ENCODE results near the gene AVPR2.

The AVPR2 gene

DNA sequence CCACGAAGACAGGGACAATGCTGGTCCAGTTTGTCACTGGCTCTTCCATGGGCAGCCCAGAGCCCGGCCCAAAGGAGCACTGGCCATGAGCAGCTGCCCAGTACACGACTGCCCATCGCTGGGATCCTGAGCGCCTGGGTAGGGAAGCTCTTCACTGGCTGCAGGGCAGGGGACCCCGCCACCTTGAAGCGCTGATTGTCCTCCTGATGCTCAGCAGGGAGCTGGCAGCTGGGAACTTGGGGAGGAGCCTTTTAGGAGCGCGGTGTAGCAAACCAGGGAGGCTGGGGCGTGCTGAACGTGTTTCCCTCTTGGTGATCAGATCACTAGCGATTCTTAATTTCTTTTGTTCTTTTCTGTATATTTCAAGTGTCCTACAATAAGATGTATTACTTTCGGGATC, 20.3 kb upstream of the AVPR2 start:
- TF ChIP-seq Cebpa-rat (IDR thresholded peaks at IDR 0.05) = no peak
- peaks cover 76 to 99% (median 95%) of the 10 kb centered on the region in 11 experiments for H3K27me3 ChIP-seq
- peaks cover 63 to 85% (median 74%) of the 10 kb centered on the region in 10 experiments for H3K4me1 ChIP-seq
- no peak overlapping the region for H3K27ac ChIP-seq
- H3K4me2 ChIP-seq = peak overlapping the region in 9 of 11 experiments; percentile 54 to 82 (median 74); a peak in 12 of 22 replicates
- peaks cover 0 to 30% (median 7%) of the 10 kb centered on the region in 11 experiments; a peak in 9 of 22 replicates for H3K9me3 ChIP-seq (replicated peaks in 1 of 11)
- no peak overlapping the region for H3K9ac ChIP-seq
- H4K20me1 ChIP-seq = peaks cover 0 to 75% (median 37%) of the 10 kb centered on the region in 11 experiments; a peak in 18 of 22 replicates
- H3K4me3 ChIP-seq = no peak overlapping the region; a peak in 1 of 20 replicates
- no peaks in the 10 kb centered on the region for H3K36me3 ChIP-seq

DNA sequence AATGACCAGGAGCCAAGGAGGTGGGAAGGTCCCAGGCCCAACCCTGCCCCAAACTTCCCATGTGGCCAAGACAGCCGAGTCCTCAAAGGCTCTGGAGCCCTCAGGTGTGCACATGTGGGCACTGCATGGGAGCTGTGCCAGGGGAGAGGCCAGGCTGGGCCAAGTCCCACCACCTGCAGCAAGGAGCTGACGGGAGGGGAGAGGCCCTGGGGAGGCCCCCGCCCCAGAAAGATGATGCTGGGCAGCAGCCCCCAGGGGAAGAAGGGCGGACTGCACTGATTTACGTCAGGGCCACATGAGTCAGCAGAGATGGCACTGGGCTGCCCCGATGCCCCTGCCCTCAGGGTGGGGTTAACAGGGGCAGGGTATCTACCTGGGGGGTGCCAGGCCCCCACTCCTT, 19.9 kb upstream of the AVPR2 start:
- H3K4me1 ChIP-seq = peaks cover 59 to 81% (median 70%) of the 10 kb centered on the region in 10 experiments
- peaks cover 72 to 99% (median 93%) of the 10 kb centered on the region in 11 experiments for H3K27me3 ChIP-seq
- peak overlapping the region; percentile 64 to 86 (median 82) for H3K4me2 ChIP-seq
- H3K36me3 ChIP-seq = no peaks in the 10 kb centered on the region
- no peak for TF ChIP-seq Cebpa-rat (IDR thresholded peaks at IDR 0.05)
- peaks cover 0 to 71% (median 37%) of the 10 kb centered on the region in 11 experiments; a peak in 18 of 22 replicates for H4K20me1 ChIP-seq
- peak overlapping the region in 3 of 11 experiments; percentile 39 to 53 (median 47); a peak in 2 of 22 replicates for H3K9ac ChIP-seq
- peak overlapping the region in 6 of 10 experiments; percentile 47 to 60 (median 58); a peak in 9 of 20 replicates for H3K4me3 ChIP-seq
- H3K27ac ChIP-seq = no peak overlapping the region
- H3K9me3 ChIP-seq (replicated peaks in 1 of 11) = peaks cover 0 to 34% (median 10%) of the 10 kb centered on the region in 11 experiments; a peak in 9 of 22 replicates

DNA sequence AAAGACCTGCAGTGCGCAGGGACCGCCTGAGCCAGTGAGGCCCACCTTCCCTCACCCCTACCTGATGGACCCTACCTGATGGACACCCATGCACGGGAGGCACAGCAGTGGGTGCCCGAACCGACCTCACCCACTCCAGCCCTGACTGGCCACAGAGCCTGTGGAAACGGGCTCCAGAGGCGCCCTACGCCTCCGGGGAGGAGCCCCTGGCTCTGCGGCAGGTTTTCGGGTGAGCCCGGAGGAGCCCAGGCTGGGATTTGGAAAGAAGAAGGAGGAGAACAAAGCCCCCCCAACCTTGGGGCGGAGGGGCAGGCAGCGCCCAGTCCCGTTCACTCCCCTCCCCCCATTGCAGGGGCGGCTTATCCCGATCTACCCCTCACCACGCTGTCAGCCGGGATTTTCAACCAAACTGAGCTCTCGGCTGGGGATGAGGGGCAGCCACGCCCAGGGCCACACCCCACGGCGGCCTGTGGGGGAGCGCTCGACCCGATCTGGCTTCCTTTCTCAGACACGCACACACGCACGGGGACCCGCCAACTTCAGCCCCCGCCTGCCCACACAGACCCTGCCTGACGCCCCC, 19.2 kb upstream of the AVPR2 start:
- H3K27ac ChIP-seq = no peak overlapping the region
- TF ChIP-seq Cebpa-rat (IDR thresholded peaks at IDR 0.05) = no peak
- H3K9ac ChIP-seq = peak overlapping the region in 6 of 11 experiments; percentile 30 to 57 (median 47); a peak in 10 of 22 replicates

DNA sequence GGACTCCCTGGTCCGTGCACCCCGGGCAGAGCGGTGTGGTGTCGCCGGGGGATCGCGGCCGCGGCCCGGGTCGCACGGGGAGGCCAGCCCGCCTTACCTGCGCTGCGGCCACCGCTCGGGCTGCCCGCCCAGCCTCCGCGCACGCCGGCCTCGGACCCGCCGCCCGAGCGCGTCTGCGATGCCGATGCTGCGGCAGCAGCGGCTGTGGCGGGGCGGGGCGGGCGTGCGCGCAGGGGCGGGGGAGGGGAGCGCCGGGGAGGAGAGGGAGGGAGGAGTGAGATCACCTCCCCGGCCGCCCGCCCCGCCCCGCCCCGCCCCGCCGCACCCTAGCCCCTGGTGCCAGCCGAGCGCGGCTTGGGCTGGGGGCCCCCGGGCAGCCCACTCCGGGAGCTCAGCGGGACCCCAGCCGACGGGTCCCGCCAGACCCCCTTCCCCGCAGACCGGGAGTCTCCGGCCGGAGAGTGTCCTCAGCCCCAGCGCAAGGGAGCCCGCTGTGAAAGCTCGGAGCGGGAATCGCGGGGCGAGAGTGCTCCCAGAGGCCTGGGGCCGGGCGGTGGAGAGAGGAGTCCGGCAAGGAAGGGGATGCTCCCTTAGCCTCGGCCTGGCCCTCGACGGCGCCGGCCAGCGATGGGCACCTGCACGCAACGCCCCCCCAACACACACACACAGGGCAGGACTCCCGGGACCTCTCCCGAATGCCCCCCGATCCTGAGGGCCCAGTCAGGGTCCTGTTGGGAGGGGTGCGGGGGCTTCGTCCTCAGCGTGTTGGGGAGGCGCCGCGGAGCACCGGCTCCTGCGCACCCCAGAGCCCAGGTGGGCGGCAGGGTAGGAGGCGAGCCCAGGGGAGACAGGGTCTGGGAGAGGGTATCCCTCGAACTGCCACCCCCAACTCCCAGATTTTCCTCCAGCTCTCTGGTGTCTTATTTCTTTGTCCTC, 18.2 kb upstream of the AVPR2 start, which contains the start of gene L1CAM:
Gene L1CAM, minus strand, starts transcription at position 206 of the 936 bp plus-strand sequence. CDS start 10,337 bp downstream, outside the sequence.
- peaks cover 0 to 54% (median 28%) of the 10 kb centered on the region in 11 experiments; a peak in 17 of 22 replicates for H4K20me1 ChIP-seq
- H3K9me3 ChIP-seq (replicated peaks in 1 of 11) = peaks cover 0 to 47% (median 22%) of the 10 kb centered on the region in 11 experiments; a peak in 9 of 22 replicates
- H3K9ac ChIP-seq = peak within 1 kb of the TSS in 6 of 11 experiments; percentile 30 to 57 (median 47); a peak in 10 of 22 replicates
- peak within 1 kb of the TSS; percentile 64 to 86 (median 82) for H3K4me2 ChIP-seq
- peak within 1 kb of the TSS; percentile 47 to 67 (median 58) for H3K4me3 ChIP-seq
- peaks cover 65 to 99% (median 93%) of the 10 kb centered on the region in 11 experiments for H3K27me3 ChIP-seq
- TF ChIP-seq Cebpa-rat (IDR thresholded peaks at IDR 0.05) = no peak
- peaks cover 42 to 64% (median 53%) of the 10 kb centered on the region in 10 experiments for H3K4me1 ChIP-seq
- H3K36me3 ChIP-seq = no peaks in the 10 kb centered on the region
- no peak within 1 kb of the TSS for H3K27ac ChIP-seq

More for the DNA sequence above, 19.2 kb upstream of the AVPR2 start:
- H3K9me3 ChIP-seq (replicated peaks in 1 of 11) = peaks cover 0 to 41% (median 17%) of the 10 kb centered on the region in 11 experiments; a peak in 9 of 22 replicates
- peak overlapping the region; percentile 64 to 86 (median 82) for H3K4me2 ChIP-seq
- peak overlapping the region; percentile 47 to 67 (median 58) for H3K4me3 ChIP-seq
- peaks cover 51 to 74% (median 63%) of the 10 kb centered on the region in 10 experiments for H3K4me1 ChIP-seq
- peaks cover 66 to 99% (median 93%) of the 10 kb centered on the region in 11 experiments for H3K27me3 ChIP-seq
- H3K36me3 ChIP-seq = no peaks in the 10 kb centered on the region
- peaks cover 0 to 64% (median 37%) of the 10 kb centered on the region in 11 experiments; a peak in 18 of 22 replicates for H4K20me1 ChIP-seq

DNA sequence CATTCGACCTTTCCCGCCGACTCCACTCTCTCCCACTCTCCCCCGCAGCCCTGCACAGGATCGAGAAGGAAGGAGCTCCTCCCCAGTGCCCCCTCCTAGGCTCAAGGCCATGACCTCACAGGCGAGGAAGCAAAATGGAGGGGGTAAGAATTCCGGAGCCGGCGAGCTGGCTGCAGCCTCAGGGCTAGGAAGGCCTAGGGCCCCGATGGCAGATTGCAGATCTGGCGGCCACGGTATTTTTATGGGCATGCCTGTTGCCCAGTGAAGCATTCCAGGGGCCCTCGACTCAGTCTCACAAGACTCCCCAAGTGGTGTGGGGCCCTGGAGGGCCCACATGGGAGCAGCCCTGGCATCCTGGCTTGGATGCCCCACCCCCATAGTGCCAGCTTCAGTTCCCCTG, 17.6 kb upstream of the AVPR2 start:
- Histone ChIP-seq H3K4me1 (peaks cover 35 to 57% (median 47%) of the 10 kb centered on the region in 10 experiments), H3K4me3 (no peak overlapping the region)
- no peak for TF ChIP-seq Cebpa-rat (IDR thresholded peaks at IDR 0.05)

DNA sequence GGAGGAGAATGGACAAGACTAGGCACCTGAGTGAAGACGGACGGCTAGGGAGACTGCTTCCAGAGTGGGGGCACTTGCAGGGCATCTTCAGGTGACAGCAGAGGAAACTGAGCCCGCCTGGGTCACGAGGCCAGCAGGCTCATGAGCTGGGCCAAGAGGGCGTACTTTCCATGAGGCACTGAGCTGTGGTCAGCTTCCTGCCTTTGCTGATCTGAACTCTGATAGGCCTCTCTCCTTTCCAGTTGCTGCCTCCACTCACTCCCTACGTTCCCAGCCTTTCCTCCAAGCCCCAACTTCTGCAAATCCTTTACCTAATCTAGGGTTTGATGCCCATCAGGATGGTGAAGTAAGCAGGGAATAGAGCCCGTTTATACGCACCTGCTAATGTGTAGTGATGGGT, 17.1 kb upstream of the AVPR2 start:
- Histone ChIP-seq H3K4me1 (peaks cover 31 to 53% (median 42%) of the 10 kb centered on the region in 10 experiments), H3K36me3 (no peaks in the 10 kb centered on the region), H4K20me1 (peaks cover 0 to 47% (median 18%) of the 10 kb centered on the region in 11 experiments; a peak in 16 of 22 replicates), H3K4me2 (peak overlapping the region in 5 of 11 experiments; percentile 18 to 38 (median 21); a peak in 5 of 22 replicates), H3K9me3 (replicated peaks in 1 of 11) (peaks cover 0 to 47% (median 22%) of the 10 kb centered on the region in 11 experiments; a peak in 9 of 22 replicates), H3K9ac (no peak overlapping the region), H3K4me3 (no peak overlapping the region), H3K27ac (no peak overlapping the region), H3K27me3 (peaks cover 61 to 98% (median 93%) of the 10 kb centered on the region in 11 experiments)
- TF ChIP-seq Cebpa-rat (IDR thresholded peaks at IDR 0.05) = no peak

More for the DNA sequence above, 17.6 kb upstream of the AVPR2 start:
- peak overlapping the region in 7 of 11 experiments; percentile 21 to 53 (median 38); a peak in 7 of 22 replicates for H3K4me2 ChIP-seq
- H4K20me1 ChIP-seq = peaks cover 0 to 49% (median 21%) of the 10 kb centered on the region in 11 experiments; a peak in 17 of 22 replicates
- H3K36me3 ChIP-seq = no peaks in the 10 kb centered on the region
- no peak overlapping the region for H3K27ac ChIP-seq
- H3K27me3 ChIP-seq = peaks cover 61 to 98% (median 93%) of the 10 kb centered on the region in 11 experiments
- no peak overlapping the region for H3K9ac ChIP-seq
- peaks cover 0 to 47% (median 22%) of the 10 kb centered on the region in 11 experiments; a peak in 9 of 22 replicates for H3K9me3 ChIP-seq (replicated peaks in 1 of 11)

DNA sequence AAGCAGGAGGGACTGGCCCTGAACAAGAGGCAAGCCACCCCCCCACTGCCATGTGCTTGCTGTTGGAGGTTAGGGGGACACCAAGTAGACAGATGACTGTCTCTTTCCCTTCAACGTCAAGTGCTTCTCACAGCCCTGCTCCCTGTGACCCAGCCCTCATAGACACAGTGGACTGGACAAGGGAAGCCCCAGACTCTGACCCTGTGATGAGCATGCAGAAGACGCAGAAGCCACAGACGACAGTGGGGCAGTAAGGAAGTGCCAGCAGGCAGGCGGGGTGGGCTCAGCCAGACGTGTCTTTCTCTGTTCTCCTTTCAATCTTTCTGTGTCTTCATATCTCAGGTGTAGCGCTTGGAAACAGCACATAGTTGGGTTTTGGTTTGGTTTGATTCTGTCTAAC, 16.1 kb upstream of the AVPR2 start:
- Histone ChIP-seq H3K9me3 (replicated peaks in 1 of 11) (peaks cover 0 to 47% (median 22%) of the 10 kb centered on the region in 11 experiments; a peak in 9 of 22 replicates), H3K4me2 (peak overlapping the region in 10 of 11 experiments; percentile 13 to 44 (median 27); a peak in 13 of 22 replicates), H3K4me3 (no peak overlapping the region), H3K36me3 (no peaks in the 10 kb centered on the region), H3K27ac (no peak overlapping the region), H3K4me1 (peaks cover 21 to 43% (median 32%) of the 10 kb centered on the region in 10 experiments), H3K9ac (no peak overlapping the region), H4K20me1 (peaks cover 0 to 38% (median 14%) of the 10 kb centered on the region in 11 experiments; a peak in 16 of 22 replicates), H3K27me3 (peaks cover 59 to 98% (median 92%) of the 10 kb centered on the region in 11 experiments)
- TF ChIP-seq Cebpa-rat (IDR thresholded peaks at IDR 0.05) = no peak

DNA sequence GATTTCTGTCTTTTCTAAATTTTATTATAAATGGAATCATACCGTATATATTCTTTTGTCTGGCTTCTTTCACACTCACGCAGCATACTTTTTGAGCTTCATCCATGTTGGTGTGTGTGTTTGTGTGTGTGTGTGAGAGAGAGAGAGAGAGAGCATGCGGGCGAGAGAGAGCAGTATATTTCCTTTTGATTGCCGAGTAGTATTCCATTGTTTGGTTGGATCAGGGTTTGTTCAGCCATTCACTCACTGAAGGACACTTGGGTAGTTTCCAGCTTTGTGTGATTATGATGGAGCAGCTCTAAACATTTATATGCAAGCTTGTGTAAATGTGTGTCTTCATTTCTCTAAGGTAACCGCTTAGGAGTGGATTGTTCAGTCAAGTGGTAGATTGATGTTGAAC, 15.3 kb upstream of the AVPR2 start:
- H3K4me1 ChIP-seq = peaks cover 21 to 43% (median 32%) of the 10 kb centered on the region in 10 experiments
- H4K20me1 ChIP-seq = peaks cover 0 to 30% (median 10%) of the 10 kb centered on the region in 11 experiments; a peak in 15 of 22 replicates
- H3K9ac ChIP-seq = no peak overlapping the region
- TF ChIP-seq Cebpa-rat (IDR thresholded peaks at IDR 0.05) = no peak
- peaks cover 59 to 98% (median 92%) of the 10 kb centered on the region in 11 experiments for H3K27me3 ChIP-seq
- H3K27ac ChIP-seq = no peak overlapping the region
- H3K4me2 ChIP-seq = no peak overlapping the region
- no peaks in the 10 kb centered on the region for H3K36me3 ChIP-seq
- H3K9me3 ChIP-seq (replicated peaks in 1 of 11) = peaks cover 0 to 47% (median 22%) of the 10 kb centered on the region in 11 experiments; a peak in 10 of 22 replicates
- no peak overlapping the region for H3K4me3 ChIP-seq

Measured in BLaER1 treated with 17β-estradiol and CSF1 and Interleukin-3, amounts not matched to agents 10 nM and 100 nM (cell line).